Measurements from ENCODE around the gene NHERF2.

- TF ChIP-seq POLR2A (IDR thresholded peaks at IDR 0.05; ENCODE audit: low read depth, low read length) (no peak), POLR2AphosphoS5 (IDR thresholded peaks at IDR 0.05; ENCODE audit: low read depth, low read length) (no peak), PAX5 (IDR thresholded peaks at IDR 0.05; ENCODE audit: insufficient read depth, low read length, severe bottlenecking) (no peak), SPI1 (IDR thresholded peaks at IDR 0.05; ENCODE audit: low read depth, low read length) (no peak)
These were observed 39.4 kb downstream of the NHERF2 start for GRCh38 chr16:2066139-2066538.
